HepG2 (cell line): ENCODE measurements around the gene SLC9A1. TPM values are rescaled to one million over a fixed set of nuclear protein-coding genes. Genes with fewer than 3 reads are reported as not detected.

Experiments used
- ATAC-seq: fragments of 200-7000 bp; cut with Tn5 transposase; 3 replicates; pipeline ENCODE4 v1.9.1; 2020; ENCODE audit warnings: mild to moderate bottlenecking, moderate library complexity
- BruUV-seq: library from RNA; stranded (reverse); fragments of 400-500 nt; replicated peaks from 2 replicates; lab custom pipeline; 2021; lab: Mats Ljungman, UMichigan
- CTCF ChIA-PET: fragments of 300-600 bp; formaldehyde crosslinking; extraction: SDS; loops from one replicate; lab custom pipeline; 2021; ENCODE audit warnings: low total read pairs, inconsistent platforms, low intra/inter-chr PET ratio; lab: Yijun Ruan, JAX
- POLR2A ChIA-PET: fragments of 350-600 bp; sonication (Branson Sonifier 250); formaldehyde crosslinking; loops from one replicate; lab custom pipeline; 2020; ENCODE audit warnings: antibody characterized with exemption, inconsistent platforms; lab: Yijun Ruan, JAX
- DNase-seq: peaks from one replicate; pipeline ENCODE4 v3.0.0-alpha.2; 2015; ENCODE audit warnings: low spot score
- FAIRE-seq: peaks from 3 replicates; lab custom pipeline; 2011; peaks lifted over from hg19 to GRCh38; lab: Jason Lieb, UNC
- H2AFZ ChIP-seq: one replicate; pipeline ENCODE4 v1.6.1; 2011; ENCODE audit warnings: low read length, inconsistent platforms
- H3K27ac ChIP-seq: fragments of 300-600 bp; 3 replicates; pipeline ENCODE4 v1.8.0; 2011; ENCODE audit warnings: mixed run types, mild to moderate bottlenecking, mixed read lengths, low read length, inconsistent platforms; ENCODE audit not compliant: insufficient read depth; ENCODE audit errors: extremely low read length
- H3K27me3 ChIP-seq, 2 experiments: fragments of 200-600 bp in 1 of 2; 2 replicates in 1 of 2; 3 replicates in 1 of 2; pipeline versions ENCODE4 v1.6.0 to v1.8.0; 2011; ENCODE audit warnings: low read length in 2 of 2, mild to moderate bottlenecking in 2 of 2, moderate library complexity in 2 of 2, inconsistent platforms in 1 of 2; ENCODE audit not compliant: insufficient read depth in 2 of 2, control insufficient read depth in 1 of 2
- H3K36me3 ChIP-seq, 2 experiments: fragments of 200-600 bp in 1 of 2; replicated peaks in 1 of 2; 2 replicates in 1 of 2; 3 replicates in 1 of 2; pipeline versions ENCODE4 v1.5.1 to v1.8.0; 2011; ENCODE audit warnings: low read length in 2 of 2, inconsistent platforms in 1 of 2; ENCODE audit not compliant: insufficient read depth in 2 of 2, control insufficient read depth in 1 of 2
- H3K4me1 ChIP-seq: 2 replicates; pipeline ENCODE4 v1.5.1; 2012; ENCODE audit warnings: low read length, inconsistent platforms; ENCODE audit not compliant: insufficient read depth
- H3K4me2 ChIP-seq: 2 replicates; pipeline ENCODE4 v1.6.0; 2011; ENCODE audit warnings: low read depth, low read length, inconsistent platforms
- H3K4me3 ChIP-seq, 3 experiments: fragments of 200-600 bp in 1 of 3; sonication (generic), shearing (Covaris generic) in 1 of 3; replicated peaks in 1 of 3; 2 replicates each; pipeline ENCODE4 v1.5.1; 2011 to 2016; ENCODE audit warnings: low read length in 3 of 3, inconsistent platforms in 2 of 3, low read depth in 2 of 3, mild to moderate bottlenecking in 2 of 3, control low read depth in 1 of 3, mixed read lengths in 1 of 3; ENCODE audit not compliant: insufficient read depth in 1 of 3
- H3K79me2 ChIP-seq: one replicate; pipeline ENCODE4 v1.6.1; 2011; ENCODE audit warnings: low read length, inconsistent platforms; ENCODE audit not compliant: insufficient read depth
- H3K9ac ChIP-seq: 2 replicates; pipeline ENCODE4 v1.6.0; 2011; ENCODE audit warnings: mild to moderate bottlenecking, low read depth, low read length, inconsistent platforms; ENCODE audit not compliant: insufficient read depth
- H3K9me3 ChIP-seq: 2 replicates; pipeline ENCODE4 v1.5.1; 2012; ENCODE audit warnings: mild to moderate bottlenecking, low read length
- H4K20me1 ChIP-seq: 2 replicates; pipeline ENCODE4 v1.6.0; 2011; ENCODE audit warnings: inconsistent platforms, mild to moderate bottlenecking, low read length, moderate library complexity; ENCODE audit not compliant: insufficient read depth
- FOXM1 ChIP-seq: sonication (generic); formaldehyde crosslinking; IDR thresholded peaks from 2 replicates; pipeline ENCODE4 v1.5.0; 2020; ENCODE audit warnings: missing genetic modification reagents
- ISX ChIP-seq: sonication (generic); formaldehyde crosslinking; conservative IDR thresholded peaks from 2 replicates; pipeline ENCODE4 v1.5.0; 2020; ENCODE audit warnings: missing genetic modification reagents
- MEIS1 ChIP-seq: sonication (generic); formaldehyde crosslinking; IDR thresholded peaks from 2 replicates; pipeline ENCODE4 v1.9.0; 2021; ENCODE audit warnings: mild to moderate bottlenecking, missing genetic modification reagents, moderate library complexity, borderline replicate concordance
- NFKB2 ChIP-seq: sonication (generic); formaldehyde crosslinking; IDR thresholded peaks from 2 replicates; pipeline ENCODE4 v1.4.0; 2020; ENCODE audit warnings: missing genetic modification reagents, borderline replicate concordance
- RCOR2 ChIP-seq: IDR thresholded peaks from 2 replicates; pipeline ENCODE4 v1.6.1; 2016; ENCODE audit warnings: missing biosample characterization, missing genetic modification reagents
- TP53 ChIP-seq: sonication (generic); formaldehyde crosslinking; conservative IDR thresholded peaks from 2 replicates; pipeline ENCODE4 v1.4.0; 2020; ENCODE audit warnings: missing genetic modification reagents
- ZBTB8A ChIP-seq: sonication (generic); formaldehyde crosslinking; IDR thresholded peaks from 2 replicates; pipeline ENCODE4 v1.4.0; 2020; ENCODE audit warnings: mild to moderate bottlenecking, low read depth, missing genetic modification reagents, borderline replicate concordance
- ZNF160 ChIP-seq: sonication (generic); formaldehyde crosslinking; IDR thresholded peaks from 2 replicates; pipeline ENCODE4 v1.8.0; 2022; ENCODE audit warnings: mild to moderate bottlenecking, inconsistent platforms, missing genetic modification reagents
- ZNF7 ChIP-seq: IDR thresholded peaks from 2 replicates; pipeline ENCODE4 v1.6.1; 2016; ENCODE audit warnings: missing biosample characterization, missing genetic modification reagents
- ZNF704 ChIP-seq: sonication (generic); formaldehyde crosslinking; IDR thresholded peaks from 2 replicates; pipeline ENCODE4 v1.8.1; 2023; ENCODE audit warnings: mild to moderate bottlenecking, inconsistent platforms, moderate library complexity, missing genetic modification reagents, borderline replicate concordance
- ZNF75D ChIP-seq: sonication (generic); formaldehyde crosslinking; IDR thresholded peaks from 2 replicates; pipeline ENCODE4 v1.8.1; 2023; ENCODE audit warnings: missing genetic modification reagents, mild to moderate bottlenecking, borderline replicate concordance
- WGBS: methylation state at CpG from one replicate; pipeline ENCODE4 v1.1.6; 2017; ENCODE audit warnings: low lambda C conversion rate; 5-methylcytosine and 5-hydroxymethylcytosine counted together
- in situ Hi-C: cut with HindIII; loops from 2 replicates; pipeline ENCODE4 v1.10.0; 2017; ENCODE audit warnings: low pct_unique_long_range_greater_than_20kb; ENCODE audit not compliant: extremely low pct_ligation_motif_present
- intact Hi-C: fragments of 100-400 bp; cut with micrococcal nuclease; formaldehyde crosslinking; loops from one replicate; pipeline ENCODE4 v1.10.0; 2022; ENCODE audit not compliant: unreplicated experiment
- polyA plus RNA-seq, 8 experiments: library from polyadenylated mRNA; depleted of rRNA in 3 of 8; stranded (reverse) in 7 of 8; unstranded in 1 of 8; fragments of >200 nt; fragmentation: Illumina TruSeq in 4 of 8; extraction: Trizol in 4 of 8; gene quantifications; 2 replicates each; pipeline versions ENCODE4 v1.2.1 to v1.2.3, GENCODE V29; 2011 to 2016; ENCODE audit warnings: low read depth in 4 of 8, missing spikeins in 1 of 8, mixed read lengths in 1 of 8; ENCODE audit not compliant: insufficient read depth in 1 of 8
- total RNA-seq, 5 experiments: library from RNA; depleted of rRNA; stranded (reverse); fragments of >200 nt; fragmentation: Illumina TruSeq; extraction: Trizol; gene quantifications; 2 replicates each; pipeline ENCODE4 v1.2.3, GENCODE V29; 2016; ENCODE audit warnings: low read depth in 1 of 5

SLC9A1 gene
- total and polyA plus RNA-seq, 2 of the 13 experiments (the other 11 are each of a cell fraction or from before 2014, with no cell fraction given): 1.4 to 2.9 TPM

GRCh38 chr1:27154991-27155781, at the start of gene SLC9A1 (continued):
- TF ChIP-seq ZBTB8A (CRISPR knock-in tag): no peak

- in situ Hi-C loops: no loop called here
- BruUV-seq: no TSS peak
- Histone ChIP-seq H3K4me2 (no peak overlapping the region), H3K36me3 (no peaks in the 10 kb centered on the region), H3K27ac (no peak overlapping the region), H3K9me3 (no peaks in the 10 kb centered on the region), H4K20me1 (no peaks in the 10 kb centered on the region), H3K79me2 (no peaks in the 10 kb centered on the region), H3K4me1 (no peaks in the 10 kb centered on the region), H3K9ac (no peak overlapping the region), H3K4me3 (no peak overlapping the region), H2AFZ (no peak overlapping the region), H3K27me3 (peaks cover 1 to 13% of the 10 kb centered on the region in 2 experiments; a peak in 2 of 5 replicates)
- WGBS: 20% methylated on average over 1 of the region's 1 CpG
- no peak for TF ChIP-seq MEIS1 (CRISPR knock-in tag)
- TF ChIP-seq FOXM1 (CRISPR knock-in tag): no peak
- TF ChIP-seq TP53 (CRISPR knock-in tag): no peak
- no peak for TF ChIP-seq NFKB2
- TF ChIP-seq ZNF7: no peak
- TF ChIP-seq ISX: no peak
- no peak for TF ChIP-seq ZNF160
- no peak for TF ChIP-seq ZNF75D
- TF ChIP-seq ZNF704 (CRISPR knock-in tag): no peak
- TF ChIP-seq RCOR2 (CRISPR knock-in tag): no peak
- CTCF ChIA-PET: no interaction called here
- POLR2A ChIA-PET: no interaction called here
- FAIRE-seq (no peak), DNase-seq (no peak), ATAC-seq (no peak)
- intact Hi-C loops: no loop called here
Measured at GRCh38 chr1:27203946-27204345, 49.0 kb upstream of the SLC9A1 start.
